ENCODE data around the gene GSTK1. TPM values are rescaled to one million over a fixed set of nuclear protein-coding genes. Genes with fewer than 3 reads are reported as not detected.

GSTK1 gene
- total RNA-seq, 1 donor from 2014 or later: 60.6 TPM

DNA sequence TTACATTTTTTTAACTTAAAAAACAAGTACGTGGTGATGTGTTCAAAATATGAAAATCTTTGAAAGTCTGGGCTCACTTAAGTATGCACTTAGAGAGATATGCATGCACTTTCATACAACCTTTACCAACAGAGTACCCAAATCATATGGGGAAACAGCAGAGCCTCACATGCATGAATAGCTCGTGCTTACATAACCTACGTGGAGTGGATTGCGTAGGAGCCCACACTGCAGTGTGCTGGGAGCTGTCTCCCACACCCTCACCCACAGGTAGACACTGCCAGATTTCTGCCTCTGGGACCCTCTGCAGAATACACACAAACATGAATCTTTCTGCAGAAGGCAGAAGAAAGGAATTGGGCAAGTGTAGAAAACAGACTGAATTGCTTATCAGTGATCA is 53.3 kb downstream of the GSTK1 start:
- no peak overlapping the region for H3K4me3 ChIP-seq (ENCODE audit: low read depth, low read length)
- no peaks in the 10 kb centered on the region for H3K36me3 ChIP-seq (ENCODE audit: control insufficient read depth, insufficient read depth, low read length)
- TF ChIP-seq, protein P1, sequence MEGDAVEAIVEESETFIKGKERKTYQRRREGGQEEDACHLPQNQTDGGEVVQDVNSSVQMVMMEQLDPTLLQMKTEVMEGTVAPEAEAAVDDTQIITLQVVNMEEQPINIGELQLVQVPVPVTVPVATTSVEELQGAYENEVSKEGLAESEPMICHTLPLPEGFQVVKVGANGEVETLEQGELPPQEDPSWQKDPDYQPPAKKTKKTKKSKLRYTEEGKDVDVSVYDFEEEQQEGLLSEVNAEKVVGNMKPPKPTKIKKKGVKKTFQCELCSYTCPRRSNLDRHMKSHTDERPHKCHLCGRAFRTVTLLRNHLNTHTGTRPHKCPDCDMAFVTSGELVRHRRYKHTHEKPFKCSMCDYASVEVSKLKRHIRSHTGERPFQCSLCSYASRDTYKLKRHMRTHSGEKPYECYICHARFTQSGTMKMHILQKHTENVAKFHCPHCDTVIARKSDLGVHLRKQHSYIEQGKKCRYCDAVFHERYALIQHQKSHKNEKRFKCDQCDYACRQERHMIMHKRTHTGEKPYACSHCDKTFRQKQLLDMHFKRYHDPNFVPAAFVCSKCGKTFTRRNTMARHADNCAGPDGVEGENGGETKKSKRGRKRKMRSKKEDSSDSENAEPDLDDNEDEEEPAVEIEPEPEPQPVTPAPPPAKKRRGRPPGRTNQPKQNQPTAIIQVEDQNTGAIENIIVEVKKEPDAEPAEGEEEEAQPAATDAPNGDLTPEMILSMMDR (IDR thresholded peaks at IDR 0.05; ENCODE audit: insufficient read depth, low read length, severe bottlenecking): no peak
- no peaks in the 10 kb centered on the region for H3K27me3 ChIP-seq (ENCODE audit: control insufficient read depth, insufficient read depth, low read length)
- FAIRE-seq: no peak
- DNase-seq (ENCODE audit: low read depth): no peak

DNA sequence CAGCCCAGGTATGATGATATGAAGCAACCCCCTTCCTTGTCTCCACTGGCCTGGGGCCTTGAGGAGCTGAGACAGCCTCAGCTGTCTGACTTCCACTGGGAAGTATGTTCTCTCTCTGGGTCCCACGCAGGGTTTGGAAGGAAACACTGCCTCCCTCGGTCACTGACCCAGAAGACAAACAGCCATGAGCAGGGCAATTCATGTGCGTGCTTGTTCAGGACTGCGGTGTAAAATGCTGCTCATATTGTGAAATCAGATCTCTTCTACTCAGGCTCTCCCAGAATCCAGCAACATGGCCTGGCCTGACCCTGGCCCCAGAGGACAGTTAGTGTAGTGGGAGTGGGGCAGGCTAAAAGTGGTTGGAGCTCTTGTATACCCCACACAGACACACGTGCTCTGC is 55.4 kb downstream of the GSTK1 start:
- TF ChIP-seq, protein P1 (IDR thresholded peaks at IDR 0.05; ENCODE audit: insufficient read depth, low read length, severe bottlenecking): peak; percentile 48
- Histone ChIP-seq H3K27me3 (ENCODE audit: control insufficient read depth, insufficient read depth, low read length) (no peaks in the 10 kb centered on the region), H3K4me3 (ENCODE audit: low read depth, low read length) (no peak overlapping the region), H3K36me3 (ENCODE audit: control insufficient read depth, insufficient read depth, low read length) (no peaks in the 10 kb centered on the region)
- peak; percentile 97 for DNase-seq (ENCODE audit: low read depth)
- peak; percentile 97 for FAIRE-seq

Other genes starting within 250 kb of the GSTK1 start
- gene OR9A2, start 236.3 kb upstream of the GSTK1 start, total RNA-seq: 0.26 TPM in 1 of 2 replicates, not detected in the other
- not detected in 2 replicates for gene OR6V1, start 211.1 kb upstream of the GSTK1 start, total RNA-seq
- not detected in 2 replicates for gene PIP, start 131.4 kb upstream of the GSTK1 start, total RNA-seq
- not detected in 2 replicates for gene TAS2R39, start 80.0 kb upstream of the GSTK1 start, total RNA-seq
- gene TAS2R40, start 41.4 kb upstream of the GSTK1 start, total RNA-seq: not detected in 2 replicates
- 1.0 and 3.7 TPM in 2 replicates for gene TMEM139, start 21.5 kb downstream of the GSTK1 start, total RNA-seq
- 6.8 and 9.6 TPM in 2 replicates for gene CASP2, start 24.9 kb downstream of the GSTK1 start, total RNA-seq
- under 0.01 and 0.13 TPM in 2 replicates for gene CLCN1, start 52.7 kb downstream of the GSTK1 start, total RNA-seq
- 0.26 and 0.53 TPM in 2 replicates for gene FAM131B, start 99.3 kb downstream of the GSTK1 start, total RNA-seq
- gene ZYX, start 117.9 kb downstream of the GSTK1 start, total RNA-seq: 9.2 and 10.6 TPM in 2 replicates
- gene EPHA1, start 145.4 kb downstream of the GSTK1 start, total RNA-seq: 19.0 and 51.5 TPM in 2 replicates
- gene TAS2R60, start 180.0 kb downstream of the GSTK1 start, total RNA-seq: not detected in 2 replicates
- not detected in 2 replicates for gene TAS2R41, start 214.4 kb downstream of the GSTK1 start, total RNA-seq

Data from bronchial epithelial cell (primary cell).